HepG2 (cell line): ENCODE results near the gene TXNDC2. TPM values are rescaled to one million over a fixed set of nuclear protein-coding genes. Genes with fewer than 3 reads are reported as not detected.

Experiments used
- ATAC-seq: fragments of 200-7000 bp; cut with Tn5 transposase; 3 replicates; pipeline ENCODE4 v1.9.1; 2020; ENCODE audit warnings: mild to moderate bottlenecking, moderate library complexity
- BruUV-seq: library from RNA; stranded (reverse); fragments of 400-500 nt; replicated peaks from 2 replicates; lab custom pipeline; 2021; lab: Mats Ljungman, UMichigan
- CTCF ChIA-PET: fragments of 300-600 bp; formaldehyde crosslinking; extraction: SDS; loops from one replicate; lab custom pipeline; 2021; ENCODE audit warnings: low total read pairs, inconsistent platforms, low intra/inter-chr PET ratio; lab: Yijun Ruan, JAX
- POLR2A ChIA-PET: fragments of 350-600 bp; sonication (Branson Sonifier 250); formaldehyde crosslinking; loops from one replicate; lab custom pipeline; 2020; ENCODE audit warnings: antibody characterized with exemption, inconsistent platforms; lab: Yijun Ruan, JAX
- DNase-seq: peaks from one replicate; pipeline ENCODE4 v3.0.0-alpha.2; 2015; ENCODE audit warnings: low spot score
- FAIRE-seq: peaks from 3 replicates; lab custom pipeline; 2011; peaks lifted over from hg19 to GRCh38; lab: Jason Lieb, UNC
- H2AFZ ChIP-seq: one replicate; pipeline ENCODE4 v1.6.1; 2011; ENCODE audit warnings: low read length, inconsistent platforms
- H3K27ac ChIP-seq: fragments of 300-600 bp; 3 replicates; pipeline ENCODE4 v1.8.0; 2011; ENCODE audit warnings: mixed run types, mild to moderate bottlenecking, mixed read lengths, low read length, inconsistent platforms; ENCODE audit not compliant: insufficient read depth; ENCODE audit errors: extremely low read length
- H3K27me3 ChIP-seq, 2 experiments: fragments of 200-600 bp in 1 of 2; 2 replicates in 1 of 2; 3 replicates in 1 of 2; pipeline versions ENCODE4 v1.6.0 to v1.8.0; 2011; ENCODE audit warnings: low read length in 2 of 2, mild to moderate bottlenecking in 2 of 2, moderate library complexity in 2 of 2, inconsistent platforms in 1 of 2; ENCODE audit not compliant: insufficient read depth in 2 of 2, control insufficient read depth in 1 of 2
- H3K36me3 ChIP-seq, 2 experiments: fragments of 200-600 bp in 1 of 2; replicated peaks in 1 of 2; 2 replicates in 1 of 2; 3 replicates in 1 of 2; pipeline versions ENCODE4 v1.5.1 to v1.8.0; 2011; ENCODE audit warnings: low read length in 2 of 2, inconsistent platforms in 1 of 2; ENCODE audit not compliant: insufficient read depth in 2 of 2, control insufficient read depth in 1 of 2
- H3K4me1 ChIP-seq: 2 replicates; pipeline ENCODE4 v1.5.1; 2012; ENCODE audit warnings: low read length, inconsistent platforms; ENCODE audit not compliant: insufficient read depth
- H3K4me2 ChIP-seq: 2 replicates; pipeline ENCODE4 v1.6.0; 2011; ENCODE audit warnings: low read depth, low read length, inconsistent platforms
- H3K4me3 ChIP-seq, 3 experiments: fragments of 200-600 bp in 1 of 3; sonication (generic), shearing (Covaris generic) in 1 of 3; replicated peaks in 1 of 3; 2 replicates each; pipeline ENCODE4 v1.5.1; 2011 to 2016; ENCODE audit warnings: low read length in 3 of 3, inconsistent platforms in 2 of 3, low read depth in 2 of 3, mild to moderate bottlenecking in 2 of 3, control low read depth in 1 of 3, mixed read lengths in 1 of 3; ENCODE audit not compliant: insufficient read depth in 1 of 3
- H3K79me2 ChIP-seq: one replicate; pipeline ENCODE4 v1.6.1; 2011; ENCODE audit warnings: low read length, inconsistent platforms; ENCODE audit not compliant: insufficient read depth
- H3K9ac ChIP-seq: 2 replicates; pipeline ENCODE4 v1.6.0; 2011; ENCODE audit warnings: mild to moderate bottlenecking, low read depth, low read length, inconsistent platforms; ENCODE audit not compliant: insufficient read depth
- H3K9me3 ChIP-seq: 2 replicates; pipeline ENCODE4 v1.5.1; 2012; ENCODE audit warnings: mild to moderate bottlenecking, low read length
- H4K20me1 ChIP-seq: 2 replicates; pipeline ENCODE4 v1.6.0; 2011; ENCODE audit warnings: inconsistent platforms, mild to moderate bottlenecking, low read length, moderate library complexity; ENCODE audit not compliant: insufficient read depth
- FOSL2 ChIP-seq: sonication (generic); formaldehyde crosslinking; IDR thresholded peaks from 2 replicates; pipeline ENCODE4 v1.4.0; 2020; ENCODE audit warnings: missing genetic modification reagents
- GPN1 ChIP-seq: sonication (generic); formaldehyde crosslinking; IDR thresholded peaks from 2 replicates; pipeline ENCODE4 v1.5.1; 2020; ENCODE audit warnings: missing genetic modification reagents, borderline replicate concordance
- HNRNPLL ChIP-seq: fragments of 200-400 bp; formaldehyde crosslinking; IDR thresholded peaks from 2 replicates; pipeline ENCODE4 v1.6.1; 2017; ENCODE audit warnings: mild to moderate bottlenecking, low read depth, low read length; ENCODE audit not compliant: poor library complexity, severe bottlenecking
- KLF11 ChIP-seq: IDR thresholded peaks from 2 replicates; pipeline ENCODE4 v1.6.1; 2016; ENCODE audit warnings: missing compliant biosample characterization
- NFE2 ChIP-seq: sonication (generic); formaldehyde crosslinking; IDR thresholded peaks from 2 replicates; pipeline ENCODE4 v1.4.0; 2020; ENCODE audit warnings: missing genetic modification reagents
- NFRKB ChIP-seq: fragments of 450-650 bp; IDR thresholded peaks from 2 replicates; pipeline ENCODE4 v1.6.1; 2017
- POLR2A ChIP-seq, 2 experiments: IDR thresholded peaks; 2 replicates each; pipeline ENCODE4 v1.6.1; 2011; ENCODE audit warnings: low read depth in 2 of 2, low read length in 2 of 2, mild to moderate bottlenecking in 1 of 2, moderate library complexity in 1 of 2; ENCODE audit not compliant: insufficient read depth in 1 of 2
- SMARCE1 ChIP-seq: fragments of 450-650 bp; IDR thresholded peaks from 2 replicates; pipeline ENCODE4 v1.6.1; 2017; ENCODE audit warnings: borderline replicate concordance
- SOX6 ChIP-seq, 2 experiments: fragments of 450-650 bp in 1 of 2; sonication (generic) in 1 of 2; formaldehyde crosslinking in 1 of 2; IDR thresholded peaks; 2 replicates each; pipeline versions ENCODE4 v1.4.0 to v1.6.1; 2017 to 2020; ENCODE audit warnings: antibody characterized with exemption in 1 of 2, mild to moderate bottlenecking in 1 of 2, missing genetic modification reagents in 1 of 2
- TEAD3 ChIP-seq: optimal IDR thresholded peaks from 2 replicates; pipeline ENCODE3; 2016; ENCODE audit warnings: borderline replicate concordance
- ZFY ChIP-seq: sonication (generic); formaldehyde crosslinking; IDR thresholded peaks from 2 replicates; pipeline ENCODE4 v1.4.0; 2020; ENCODE audit warnings: missing genetic modification reagents
- ZFYVE20 ChIP-seq: sonication (generic); formaldehyde crosslinking; IDR thresholded peaks from 2 replicates; pipeline ENCODE4 v1.8.0; 2023; ENCODE audit warnings: low read depth, mild to moderate bottlenecking, moderate library complexity, missing genetic modification reagents, borderline replicate concordance
- ZNF136 ChIP-seq: sonication (generic); formaldehyde crosslinking; IDR thresholded peaks from 2 replicates; pipeline ENCODE4 v1.8.1; 2022; ENCODE audit warnings: low read depth, mild to moderate bottlenecking, moderate library complexity, missing genetic modification reagents
- ZNF567 ChIP-seq: sonication (generic); formaldehyde crosslinking; IDR thresholded peaks from 2 replicates; pipeline ENCODE4 v1.8.1; 2023; ENCODE audit warnings: mild to moderate bottlenecking, missing genetic modification reagents, borderline replicate concordance
- ZNF737 ChIP-seq: sonication (generic); formaldehyde crosslinking; IDR thresholded peaks from 2 replicates; pipeline ENCODE4 v1.5.0; 2020; ENCODE audit warnings: missing genetic modification reagents, mild to moderate bottlenecking, borderline replicate concordance
- ZNF772 ChIP-seq: sonication (generic); formaldehyde crosslinking; IDR thresholded peaks from 2 replicates; pipeline ENCODE4 v1.5.0; 2020; ENCODE audit warnings: mild to moderate bottlenecking, missing genetic modification reagents
- ZSCAN20 ChIP-seq: sonication (generic); formaldehyde crosslinking; IDR thresholded peaks from 2 replicates; pipeline ENCODE4 v1.4.0; 2020; ENCODE audit warnings: missing genetic modification reagents, mild to moderate bottlenecking, borderline replicate concordance
- WGBS: methylation state at CpG from one replicate; pipeline ENCODE4 v1.1.6; 2017; ENCODE audit warnings: low lambda C conversion rate; 5-methylcytosine and 5-hydroxymethylcytosine counted together
- in situ Hi-C: cut with HindIII; loops from 2 replicates; pipeline ENCODE4 v1.10.0; 2017; ENCODE audit warnings: low pct_unique_long_range_greater_than_20kb; ENCODE audit not compliant: extremely low pct_ligation_motif_present
- intact Hi-C: fragments of 100-400 bp; cut with micrococcal nuclease; formaldehyde crosslinking; loops from one replicate; pipeline ENCODE4 v1.10.0; 2022; ENCODE audit not compliant: unreplicated experiment
- polyA plus RNA-seq, 8 experiments: library from polyadenylated mRNA; depleted of rRNA in 3 of 8; stranded (reverse) in 7 of 8; unstranded in 1 of 8; fragments of >200 nt; fragmentation: Illumina TruSeq in 4 of 8; extraction: Trizol in 4 of 8; gene quantifications; 2 replicates each; pipeline versions ENCODE4 v1.2.1 to v1.2.3, GENCODE V29; 2011 to 2016; ENCODE audit warnings: low read depth in 4 of 8, missing spikeins in 1 of 8, mixed read lengths in 1 of 8; ENCODE audit not compliant: insufficient read depth in 1 of 8
- total RNA-seq, 5 experiments: library from RNA; depleted of rRNA; stranded (reverse); fragments of >200 nt; fragmentation: Illumina TruSeq; extraction: Trizol; gene quantifications; 2 replicates each; pipeline ENCODE4 v1.2.3, GENCODE V29; 2016; ENCODE audit warnings: low read depth in 1 of 5
- TF ChIP-seq, protein P1 (sequence below): sonication (generic); formaldehyde crosslinking; IDR thresholded peaks from 2 replicates; pipeline ENCODE4 v1.4.0; 2020; ENCODE audit warnings: missing genetic modification reagents
- TF ChIP-seq, protein P2 (sequence below): sonication (generic); formaldehyde crosslinking; IDR thresholded peaks from 2 replicates; pipeline ENCODE4 v1.8.0; 2022; ENCODE audit warnings: mild to moderate bottlenecking, missing genetic modification reagents; ENCODE audit not compliant: insufficient replicate concordance
- TF ChIP-seq, protein P3 (sequence below): IDR thresholded peaks from 2 replicates; pipeline ENCODE4 v1.6.1; 2012; ENCODE audit warnings: low read depth, low read length, improper control_type of control experiment
- TF ChIP-seq, protein P4 (sequence below): sonication (generic); formaldehyde crosslinking; conservative IDR thresholded peaks from 2 replicates; pipeline ENCODE4 v1.8.0; 2022; ENCODE audit warnings: low read depth, missing genetic modification reagents

TXNDC2 gene
- total and polyA plus RNA-seq, 2 of the 13 experiments (the other 11 are each of a cell fraction or from before 2014, with no cell fraction given) = not detected

DNA sequence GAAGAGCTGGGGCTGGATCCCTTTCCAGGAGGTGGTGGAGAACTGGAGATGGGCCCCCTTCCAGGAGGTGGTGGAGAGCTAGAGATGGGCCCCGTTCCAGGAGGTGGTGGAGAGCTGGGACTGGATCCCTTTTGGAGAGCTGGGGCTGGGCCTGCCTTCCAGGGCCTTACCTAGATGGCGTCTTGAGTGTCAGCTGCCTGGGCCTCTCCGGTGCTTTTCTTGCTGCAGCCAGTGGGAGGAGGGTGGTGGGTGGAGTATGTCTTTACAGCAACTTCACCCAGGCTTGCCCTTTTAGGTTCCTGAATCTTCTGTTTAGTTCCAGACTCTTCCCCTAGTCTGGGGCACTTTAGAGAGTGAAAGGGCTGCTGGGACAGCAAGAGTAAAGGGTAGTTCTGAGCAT lies 19.1 kb upstream of the TXNDC2 start (continued):
- TF ChIP-seq, protein P1, sequence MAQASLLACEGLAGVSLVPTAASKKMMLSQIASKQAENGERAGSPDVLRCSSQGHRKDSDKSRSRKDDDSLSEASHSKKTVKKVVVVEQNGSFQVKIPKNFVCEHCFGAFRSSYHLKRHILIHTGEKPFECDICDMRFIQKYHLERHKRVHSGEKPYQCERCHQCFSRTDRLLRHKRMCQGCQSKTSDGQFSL = no peak
- TF ChIP-seq ZNF136 (no peak), ZNF737 (no peak), NFE2 (no peak)

DNA sequence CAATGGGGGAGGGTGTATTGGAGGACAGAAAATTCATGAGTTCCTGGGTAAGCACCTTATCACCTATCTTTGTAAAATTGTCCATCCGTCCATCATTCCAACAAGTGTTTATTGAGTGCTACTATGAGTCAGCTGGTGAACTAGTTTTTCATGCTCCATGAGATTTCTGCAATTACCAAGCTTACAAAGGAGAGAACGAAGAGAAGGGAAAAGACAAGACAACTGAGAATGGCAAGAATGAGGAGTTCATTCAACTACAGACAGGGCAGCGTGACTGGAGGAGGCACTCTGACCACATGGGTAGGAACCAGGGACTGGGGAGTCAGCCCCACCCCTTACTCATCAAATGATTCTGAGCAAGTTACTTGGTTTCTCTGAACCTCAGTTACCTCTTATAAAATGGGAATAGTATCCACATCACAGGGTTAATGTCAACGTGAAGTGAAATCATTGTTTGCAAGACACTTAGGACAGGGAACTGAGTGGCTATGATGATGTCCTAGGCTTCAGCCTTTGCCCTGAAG lies 18.6 kb upstream of the TXNDC2 start:
- POLR2A ChIA-PET = no interaction called here
- no TSS peak for BruUV-seq
- Histone ChIP-seq H3K4me2 (no peak overlapping the region), H3K27me3 (no peaks in the 10 kb centered on the region), H3K79me2 (no peaks in the 10 kb centered on the region), H3K4me1 (peaks cover 32% of the 10 kb centered on the region), H3K9ac (no peak overlapping the region), H3K27ac (no peak overlapping the region), H3K4me3 (no peak overlapping the region), H2AFZ (no peak overlapping the region), H4K20me1 (no peaks in the 10 kb centered on the region), H3K9me3 (peaks cover 15% of the 10 kb centered on the region), H3K36me3 (no peaks in the 10 kb centered on the region)
- CTCF ChIA-PET = no interaction called here
- FAIRE-seq (no peak), ATAC-seq (no peak), DNase-seq (no peak)
- WGBS = 81% methylated on average over 4 of the region's 4 CpGs
- in situ Hi-C loops (no loop called here), intact Hi-C loops (no loop called here)
- TF ChIP-seq ZNF567 (CRISPR knock-in tag) = no peak
- no peak for TF ChIP-seq FOSL2 (CRISPR knock-in tag)
- TF ChIP-seq ZNF772 (CRISPR knock-in tag) = no peak
- no peak for TF ChIP-seq ZFYVE20
- TF ChIP-seq SMARCE1 = no peak
- no peak for TF ChIP-seq HNRNPLL
- no peak for TF ChIP-seq NFRKB
- TF ChIP-seq, protein P2, sequence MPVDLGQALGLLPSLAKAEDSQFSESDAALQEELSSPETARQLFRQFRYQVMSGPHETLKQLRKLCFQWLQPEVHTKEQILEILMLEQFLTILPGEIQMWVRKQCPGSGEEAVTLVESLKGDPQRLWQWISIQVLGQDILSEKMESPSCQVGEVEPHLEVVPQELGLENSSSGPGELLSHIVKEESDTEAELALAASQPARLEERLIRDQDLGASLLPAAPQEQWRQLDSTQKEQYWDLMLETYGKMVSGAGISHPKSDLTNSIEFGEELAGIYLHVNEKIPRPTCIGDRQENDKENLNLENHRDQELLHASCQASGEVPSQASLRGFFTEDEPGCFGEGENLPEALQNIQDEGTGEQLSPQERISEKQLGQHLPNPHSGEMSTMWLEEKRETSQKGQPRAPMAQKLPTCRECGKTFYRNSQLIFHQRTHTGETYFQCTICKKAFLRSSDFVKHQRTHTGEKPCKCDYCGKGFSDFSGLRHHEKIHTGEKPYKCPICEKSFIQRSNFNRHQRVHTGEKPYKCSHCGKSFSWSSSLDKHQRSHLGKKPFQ (CRISPR knock-in tag) = no peak
- no peak for TF ChIP-seq ZSCAN20 (CRISPR knock-in tag)
- TF ChIP-seq GPN1 (CRISPR knock-in tag) = no peak
- TF ChIP-seq ZFY (CRISPR knock-in tag) = no peak
- no peak for TF ChIP-seq TEAD3 (CRISPR knock-in tag)
- TF ChIP-seq, protein P3, sequence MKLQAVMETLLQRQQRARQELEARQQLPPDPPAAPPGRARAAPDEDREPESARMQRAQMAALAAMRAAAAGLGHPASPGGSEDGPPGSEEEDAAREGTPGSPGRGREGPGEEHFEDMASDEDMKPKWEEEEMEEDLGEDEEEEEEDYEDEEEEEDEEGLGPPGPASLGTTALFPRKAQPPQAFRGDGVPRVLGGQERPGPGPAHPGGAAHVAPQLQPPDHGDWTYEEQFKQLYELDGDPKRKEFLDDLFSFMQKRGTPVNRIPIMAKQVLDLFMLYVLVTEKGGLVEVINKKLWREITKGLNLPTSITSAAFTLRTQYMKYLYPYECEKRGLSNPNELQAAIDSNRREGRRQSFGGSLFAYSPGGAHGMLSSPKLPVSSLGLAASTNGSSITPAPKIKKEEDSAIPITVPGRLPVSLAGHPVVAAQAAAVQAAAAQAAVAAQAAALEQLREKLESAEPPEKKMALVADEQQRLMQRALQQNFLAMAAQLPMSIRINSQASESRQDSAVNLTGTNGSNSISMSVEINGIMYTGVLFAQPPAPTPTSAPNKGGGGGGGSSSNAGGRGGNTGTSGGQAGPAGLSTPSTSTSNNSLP = no peak
- no peak for TF ChIP-seq SOX6 (IDR thresholded peaks at IDR 0.05)
- no peak for TF ChIP-seq SOX6 (CRISPR knock-in tag; IDR thresholded peaks at IDR 0.05)
- no peak for TF ChIP-seq POLR2A (IDR thresholded peaks at IDR 0.05; ENCODE audit: insufficient read depth in 1 of 2, low read depth in 2 of 2, low read length in 2 of 2)
- TF ChIP-seq KLF11 (CRISPR knock-in tag) = no peak
- TF ChIP-seq, protein P4, sequence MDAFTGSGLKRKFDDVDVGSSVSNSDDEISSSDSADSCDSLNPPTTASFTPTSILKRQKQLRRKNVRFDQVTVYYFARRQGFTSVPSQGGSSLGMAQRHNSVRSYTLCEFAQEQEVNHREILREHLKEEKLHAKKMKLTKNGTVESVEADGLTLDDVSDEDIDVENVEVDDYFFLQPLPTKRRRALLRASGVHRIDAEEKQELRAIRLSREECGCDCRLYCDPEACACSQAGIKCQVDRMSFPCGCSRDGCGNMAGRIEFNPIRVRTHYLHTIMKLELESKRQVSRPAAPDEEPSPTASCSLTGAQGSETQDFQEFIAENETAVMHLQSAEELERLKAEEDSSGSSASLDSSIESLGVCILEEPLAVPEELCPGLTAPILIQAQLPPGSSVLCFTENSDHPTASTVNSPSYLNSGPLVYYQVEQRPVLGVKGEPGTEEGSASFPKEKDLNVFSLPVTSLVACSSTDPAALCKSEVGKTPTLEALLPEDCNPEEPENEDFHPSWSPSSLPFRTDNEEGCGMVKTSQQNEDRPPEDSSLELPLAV (CRISPR knock-in tag) = no peak
